IMR-90 (cell line): ENCODE measurements around the gene KRTAP4-12. TPM values are rescaled to one million over a fixed set of nuclear protein-coding genes. Genes with fewer than 3 reads are reported as not detected.
"Not testable (repeated sequence)": the region's sequence is repeated elsewhere in the genome, so short reads cannot be mapped to it uniquely, and the experiment has no call there.

ENCODE experiments used
- ATAC-seq: fragments of 200-7000 bp; cut with Tn5 transposase; 2 replicates; pipeline ENCODE4 v1.9.1; 2020; ENCODE audit warnings: low read depth, mild to moderate bottlenecking, moderate library complexity
- BruUV-seq: library from RNA; stranded (reverse); fragments of 400-500 nt; replicated peaks from 2 replicates; lab custom pipeline; 2021; lab: Mats Ljungman, UMichigan
- CTCF ChIA-PET: fragments of 300-600 bp; formaldehyde crosslinking; extraction: SDS; loops from one replicate; lab custom pipeline; 2021; ENCODE audit warnings: antibody characterized with exemption; lab: Yijun Ruan, JAX
- POLR2A ChIA-PET: fragments of 300-600 bp; sonication (Branson Sonifier 250); formaldehyde crosslinking; loops from one replicate; lab custom pipeline; 2022; ENCODE audit warnings: antibody characterized with exemption; ENCODE audit not compliant: unreplicated experiment; lab: Charles Lee
- DNase-seq: peaks from one replicate; pipeline ENCODE4 v3.0.0; 2013
- H2AFZ ChIP-seq: replicated peaks from 2 replicates; pipeline ENCODE3; 2013; ENCODE audit warnings: low read length, mild to moderate bottlenecking; ENCODE audit not compliant: poor library complexity
- H2AK5ac ChIP-seq: 2 replicates; pipeline ENCODE4 v1.6.1; 2013; ENCODE audit warnings: low read depth, low read length, inconsistent platforms
- H2AK9ac ChIP-seq: replicated peaks from 2 replicates; pipeline ENCODE3; 2013; ENCODE audit warnings: mild to moderate bottlenecking, low read depth, low read length, moderate library complexity; ENCODE audit not compliant: poor library complexity
- H2BK120ac ChIP-seq: 2 replicates; pipeline ENCODE4 v1.6.1; 2013; ENCODE audit warnings: low read depth, low read length, inconsistent platforms
- H2BK15ac ChIP-seq: 3 replicates; pipeline ENCODE4 v1.6.1; 2013; ENCODE audit warnings: low read depth, low read length, inconsistent platforms
- H2BK20ac ChIP-seq: 2 replicates; pipeline ENCODE4 v1.6.1; 2013; ENCODE audit warnings: low read depth, mild to moderate bottlenecking, inconsistent platforms, low read length, moderate library complexity
- H2BK5ac ChIP-seq: 2 replicates; pipeline ENCODE4 v1.6.1; 2013; ENCODE audit warnings: mild to moderate bottlenecking, low read depth, low read length, inconsistent platforms; ENCODE audit not compliant: poor library complexity, severe bottlenecking
- H3K14ac ChIP-seq: replicated peaks from 2 replicates; pipeline ENCODE4 v1.6.1; 2013; ENCODE audit warnings: low read depth, low read length, inconsistent platforms
- H3K18ac ChIP-seq: 2 replicates; pipeline ENCODE4 v1.6.1; 2013; ENCODE audit warnings: low read depth, low read length, control low read depth
- H3K23ac ChIP-seq: 2 replicates; pipeline ENCODE4 v1.6.1; 2013; ENCODE audit warnings: low read depth, low read length, inconsistent platforms
- H3K27ac ChIP-seq: 2 replicates; pipeline ENCODE4 v1.5.1; 2013; ENCODE audit warnings: mild to moderate bottlenecking, control low read depth, low read length; ENCODE audit not compliant: insufficient read depth
- H3K27me3 ChIP-seq: 2 replicates; pipeline ENCODE4 v1.6.1; 2013; ENCODE audit warnings: low read length; ENCODE audit not compliant: control insufficient read depth, insufficient read depth
- H3K36me3 ChIP-seq: 2 replicates; pipeline ENCODE4 v1.6.1; 2013; ENCODE audit warnings: low read length, mixed read lengths; ENCODE audit not compliant: control insufficient read depth, insufficient read depth
- H3K4ac ChIP-seq: 2 replicates; pipeline ENCODE4 v1.6.1; 2013; ENCODE audit warnings: low read depth, low read length, inconsistent platforms
- H3K4me1 ChIP-seq: 2 replicates; pipeline ENCODE4 v1.6.1; 2013; ENCODE audit warnings: low read length, mixed read lengths; ENCODE audit not compliant: control insufficient read depth, insufficient read depth
- H3K4me2 ChIP-seq: 2 replicates; pipeline ENCODE4 v1.6.1; 2013; ENCODE audit warnings: low read depth, mild to moderate bottlenecking, control low read depth, low read length, moderate library complexity
- H3K4me3 ChIP-seq: 2 replicates; pipeline ENCODE4 v1.5.1; 2013; ENCODE audit warnings: low read depth, mild to moderate bottlenecking, control low read depth, low read length, moderate library complexity; ENCODE audit not compliant: insufficient read depth
- H3K56ac ChIP-seq: 2 replicates; pipeline ENCODE4 v1.6.1; 2013; ENCODE audit warnings: low read length, inconsistent platforms; ENCODE audit not compliant: insufficient read depth; ENCODE audit errors: extremely low read depth
- H3K79me1 ChIP-seq, 2 experiments: 2 replicates each; pipeline ENCODE4 v1.6.1; 2013; ENCODE audit warnings: low read length in 2 of 2, inconsistent platforms in 1 of 2, low read depth in 1 of 2
- H3K9ac ChIP-seq: 2 replicates; pipeline ENCODE4 v1.6.1; 2013; ENCODE audit warnings: low read depth, low read length, control low read depth
- H3K9me1 ChIP-seq: 2 replicates; pipeline ENCODE4 v1.6.1; 2013; ENCODE audit warnings: low read length, inconsistent platforms; ENCODE audit not compliant: insufficient read depth
- H3K9me3 ChIP-seq: 2 replicates; pipeline ENCODE4 v1.6.1; 2013; ENCODE audit warnings: low read length; ENCODE audit not compliant: control insufficient read depth, insufficient read depth
- H4K20me1 ChIP-seq: 2 replicates; pipeline ENCODE4 v1.6.1; 2013; ENCODE audit warnings: low read length, inconsistent platforms; ENCODE audit not compliant: insufficient read depth
- H4K5ac ChIP-seq: 2 replicates; pipeline ENCODE4 v1.6.1; 2013; ENCODE audit warnings: mild to moderate bottlenecking, low read depth, low read length, control low read depth
- H4K8ac ChIP-seq, 2 experiments: 2 replicates each; pipeline ENCODE4 v1.6.1; 2013; ENCODE audit warnings: low read depth in 2 of 2, low read length in 2 of 2, control low read depth in 1 of 2, inconsistent platforms in 1 of 2
- H4K91ac ChIP-seq: 2 replicates; pipeline ENCODE4 v1.6.1; 2013; ENCODE audit warnings: low read depth, low read length, inconsistent platforms; ENCODE audit not compliant: insufficient read depth
- NFE2L2 ChIP-seq: fragments of 150-350 bp; IDR thresholded peaks from 2 replicates; pipeline ENCODE4 v1.6.1; 2016; ENCODE audit warnings: low read depth, mild to moderate bottlenecking, low read length
- SMC3 ChIP-seq: fragments of 150-350 bp; IDR thresholded peaks from 2 replicates; pipeline ENCODE4 v1.6.1; 2016; ENCODE audit warnings: low read depth, mild to moderate bottlenecking, antibody characterized with exemption, low read length, moderate library complexity
- WGBS, 2 experiments: methylation state at CpG; one replicate each; pipeline versions ENCODE4 v1.1.5 to v1.1.7; 2013; ENCODE audit warnings: missing lambda C conversion rate in 2 of 2; ENCODE audit not compliant: insufficient read length in 1 of 2; ENCODE audit errors: extremely low coverage in 2 of 2; 5-methylcytosine and 5-hydroxymethylcytosine counted together
- dilution Hi-C: fragments of 300-500 bp; cut with HindIII; formaldehyde crosslinking; loops from one replicate; pipeline ENCODE4 v1.14.3; 2018; ENCODE audit warnings: low sequenced_read_pairs; ENCODE audit not compliant: unreplicated experiment
- in situ Hi-C: fragments of 300-500 bp; cut with MboI; formaldehyde crosslinking; loops from 3 replicates; pipeline ENCODE4 v1.14.3; 2019; ENCODE audit warnings: low sequenced_read_pairs, inconsistent platforms, mixed read lengths
- intact Hi-C: fragments of 100-400 bp; cut with micrococcal nuclease; formaldehyde crosslinking; loops from 2 replicates; pipeline ENCODE4 v1.10.0; 2022
- polyA plus RNA-seq, 3 experiments: library from polyadenylated mRNA; depleted of rRNA; stranded (reverse); fragments of >200 nt; gene quantifications; 2 replicates each; pipeline ENCODE4 v1.2.3, GENCODE V29; 2012; ENCODE audit warnings: low replicate concordance in 1 of 3
- total RNA-seq: library from RNA; depleted of rRNA; stranded (reverse); fragments of >200 nt; gene quantifications from 2 replicates; pipeline ENCODE4 v1.2.3, GENCODE V29; 2012

The KRTAP4-12 gene
- total and polyA plus RNA-seq, 2 of the 4 experiments (the other 2 are of a cell fraction) = 0.18 to 1.1 TPM

DNA sequence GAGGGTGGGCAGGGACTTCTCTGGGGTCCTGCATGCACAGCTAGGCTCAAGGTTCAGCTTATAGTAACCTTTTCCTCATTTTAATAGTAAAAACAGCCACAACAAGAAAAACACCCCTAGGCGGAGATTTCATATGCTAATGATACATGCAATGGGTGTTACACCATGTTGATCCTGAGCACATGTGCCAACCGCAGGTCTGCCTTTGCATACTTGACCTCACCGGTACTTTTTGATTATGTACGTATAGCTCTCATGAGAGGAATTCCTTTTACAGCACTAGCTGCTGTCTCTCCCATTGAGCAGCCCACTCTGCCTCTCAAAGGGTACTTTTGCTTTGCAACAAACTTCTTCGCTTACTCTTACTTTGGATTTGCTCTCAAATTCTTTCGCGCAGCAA, 27.9 kb downstream of the KRTAP4-12 start:
- H2AFZ ChIP-seq = no peak overlapping the region
- H2BK120ac ChIP-seq = peak overlapping the region; percentile 56; the same call in 1 of the 2 replicates
- no peak overlapping the region for H3K27ac ChIP-seq
- no peak overlapping the region for H4K91ac ChIP-seq
- no TSS peak for BruUV-seq
- no peak overlapping the region for H3K4me3 ChIP-seq
- no peaks in the 10 kb centered on the region for H4K20me1 ChIP-seq
- H3K18ac ChIP-seq = no peak overlapping the region; the same call in 1 of the 2 replicates
- H3K56ac ChIP-seq = no peak overlapping the region
- ChIA-PET POLR2A (no interaction called here), CTCF (interaction anchor here (0.7 kb wide), 1 partner anchor 227 kb away, joined by 3 read pairs; no protein-coding TSS in a partner anchor)
- H4K8ac ChIP-seq = no peak overlapping the region
- dilution Hi-C loops (no loop called here), in situ Hi-C loops (no loop called here), intact Hi-C loops (no loop called here)
- H2AK5ac ChIP-seq = no peak overlapping the region
- DNase-seq (no peak), ATAC-seq (no peak)
- no peak overlapping the region for H3K14ac ChIP-seq
- no peaks in the 10 kb centered on the region for H3K36me3 ChIP-seq
- no peak overlapping the region for H3K23ac ChIP-seq
- H3K4me2 ChIP-seq = no peak overlapping the region
- TF ChIP-seq NFE2L2 (no peak), SMC3 (no peak)
- no peak overlapping the region for H3K9ac ChIP-seq
- WGBS, 2 experiments = 70% methylated on average over 2 of the region's 7 CpGs; no CpG with 5 or more reads in 1 of the 2 experiments
- H2BK5ac ChIP-seq = no peak overlapping the region
- H3K4ac ChIP-seq = no peak overlapping the region
- H3K79me1 ChIP-seq = no peaks in the 10 kb centered on the region
- H3K9me3 ChIP-seq = no peaks in the 10 kb centered on the region
- no peak overlapping the region for H2BK15ac ChIP-seq
- peaks cover 3% of the 10 kb centered on the region; the same call in 1 of the 2 replicates for H3K9me1 ChIP-seq
- H2AK9ac ChIP-seq = no peak overlapping the region
- no peaks in the 10 kb centered on the region for H3K27me3 ChIP-seq
- peak overlapping the region; percentile 39 for H2BK20ac ChIP-seq
- H3K4me1 ChIP-seq = peaks cover 4% of the 10 kb centered on the region; the same call in 1 of the 2 replicates
- no peak overlapping the region; the same call in 1 of the 2 replicates for H4K5ac ChIP-seq

GRCh38 chr17:41088760-41089352, 35.1 kb downstream of the KRTAP4-12 start:
- H3K9ac ChIP-seq, H3K4me3 ChIP-seq, H3K9me3 ChIP-seq, H4K8ac ChIP-seq, H2BK120ac ChIP-seq, dilution Hi-C loops, H3K4ac ChIP-seq, DNase-seq, POLR2A ChIA-PET, H3K4me1 ChIP-seq, H2AK9ac ChIP-seq, H3K9me1 ChIP-seq, H3K27me3 ChIP-seq, H2BK5ac ChIP-seq, H2AFZ ChIP-seq, H2BK20ac ChIP-seq, H4K20me1 ChIP-seq, H3K18ac ChIP-seq, H2AK5ac ChIP-seq, H3K36me3 ChIP-seq, intact Hi-C loops, H2BK15ac ChIP-seq, ATAC-seq, H4K5ac ChIP-seq, H3K27ac ChIP-seq, H3K56ac ChIP-seq, BruUV-seq, H3K23ac ChIP-seq, H3K79me1 ChIP-seq, CTCF ChIA-PET, H3K14ac ChIP-seq, H3K4me2 ChIP-seq, H4K91ac ChIP-seq, in situ Hi-C loops: not testable (repeated sequence)
- no CpG with 5 or more reads among the region's 4 CpGs for whole genome bisulfite sequencing, 2 experiments
